Liver (tissue), 3 donors: ENCODE measurements around the gene CYP4X1.
"Not testable (repeated sequence)": the region's sequence is repeated elsewhere in the genome, so short reads cannot be mapped to it uniquely, and the experiment has no call there.

Experiments used
- CTCF ChIP-seq: fragments of 150-350 bp; IDR thresholded peaks from 2 replicates; pipeline ENCODE4 v1.5.1; 2017; ENCODE audit warnings: improper control_type of control experiment, low read depth, low read length; ENCODE audit not compliant: missing input control
- EGR1 ChIP-seq, 2 donors: IDR thresholded peaks; 2 replicates each; pipeline ENCODE4 v1.6.1; 2016 to 2018; ENCODE audit warnings: antibody characterized with exemption in 2 of 2, low read depth in 2 of 2
- GABPA ChIP-seq, 2 donors: IDR thresholded peaks in 1 of 2; conservative IDR thresholded peaks in 1 of 2; 2 replicates each; pipeline ENCODE4 v1.6.1; 2016; ENCODE audit warnings: antibody characterized with exemption in 2 of 2, mild to moderate bottlenecking in 1 of 2, moderate library complexity in 1 of 2
- HNF4A ChIP-seq, 2 donors: conservative IDR thresholded peaks; 2 replicates each; pipeline ENCODE4 v1.6.1; 2016; ENCODE audit warnings: antibody characterized with exemption in 2 of 2, mild to moderate bottlenecking in 2 of 2
- HNF4G ChIP-seq: IDR thresholded peaks from 2 replicates; pipeline ENCODE4 v1.6.1; 2016; ENCODE audit warnings: antibody characterized with exemption
- JUND ChIP-seq, 2 donors: IDR thresholded peaks; 2 replicates each; pipeline ENCODE4 v1.6.1; 2016; ENCODE audit warnings: antibody characterized with exemption in 2 of 2
- RAD21 ChIP-seq, 2 donors: IDR thresholded peaks; 2 replicates each; pipeline ENCODE4 v1.6.1; 2016; ENCODE audit warnings: antibody characterized with exemption in 2 of 2, mild to moderate bottlenecking in 2 of 2
- RXRA ChIP-seq, 2 donors: IDR thresholded peaks; 2 replicates each; pipeline ENCODE4 v1.6.1; 2017 to 2018; ENCODE audit warnings: antibody characterized with exemption in 2 of 2, mild to moderate bottlenecking in 1 of 2
- SP1 ChIP-seq: IDR thresholded peaks from 2 replicates; pipeline ENCODE4 v1.6.1; 2018; ENCODE audit warnings: antibody characterized with exemption, mild to moderate bottlenecking
- TAF1 ChIP-seq: conservative IDR thresholded peaks from 2 replicates; pipeline ENCODE4 v1.6.1; 2016; ENCODE audit warnings: antibody characterized with exemption, mild to moderate bottlenecking
- YY1 ChIP-seq: IDR thresholded peaks from 2 replicates; pipeline ENCODE4 v1.6.1; 2016; ENCODE audit warnings: antibody characterized with exemption, mild to moderate bottlenecking
- TF ChIP-seq, protein P1 (sequence below): IDR thresholded peaks from 2 replicates; pipeline ENCODE4 v1.6.1; 2016; ENCODE audit warnings: antibody characterized with exemption, mild to moderate bottlenecking
- TF ChIP-seq, protein P2 (sequence below): IDR thresholded peaks from 2 replicates; pipeline ENCODE4 v1.6.1; 2016; ENCODE audit warnings: antibody characterized with exemption
- TF ChIP-seq, protein P3 (sequence below): IDR thresholded peaks from 2 replicates; pipeline ENCODE4 v1.6.1; 2016; ENCODE audit warnings: antibody characterized with exemption
- donor health status: healthy.
- donor health status: healthy.

GRCh38 chr1:47069509-47069908 is 46.0 kb downstream of the CYP4X1 start:
- TF ChIP-seq YY1; CTCF; HNF4G; TAF1; GABPA (IDR thresholded peaks at IDR 0.05 in 1 of 2, conservative IDR thresholded peaks at IDR 0.05 in 1 of 2); SP1; JUND (IDR thresholded peaks at IDR 0.05); EGR1 (IDR thresholded peaks at IDR 0.05; ENCODE audit: low read depth in 2 of 2); RXRA (IDR thresholded peaks at IDR 0.05); HNF4A (conservative IDR thresholded peaks at IDR 0.05); RAD21 (IDR thresholded peaks at IDR 0.05): not testable (repeated sequence)
- TF ChIP-seq, protein P1, sequence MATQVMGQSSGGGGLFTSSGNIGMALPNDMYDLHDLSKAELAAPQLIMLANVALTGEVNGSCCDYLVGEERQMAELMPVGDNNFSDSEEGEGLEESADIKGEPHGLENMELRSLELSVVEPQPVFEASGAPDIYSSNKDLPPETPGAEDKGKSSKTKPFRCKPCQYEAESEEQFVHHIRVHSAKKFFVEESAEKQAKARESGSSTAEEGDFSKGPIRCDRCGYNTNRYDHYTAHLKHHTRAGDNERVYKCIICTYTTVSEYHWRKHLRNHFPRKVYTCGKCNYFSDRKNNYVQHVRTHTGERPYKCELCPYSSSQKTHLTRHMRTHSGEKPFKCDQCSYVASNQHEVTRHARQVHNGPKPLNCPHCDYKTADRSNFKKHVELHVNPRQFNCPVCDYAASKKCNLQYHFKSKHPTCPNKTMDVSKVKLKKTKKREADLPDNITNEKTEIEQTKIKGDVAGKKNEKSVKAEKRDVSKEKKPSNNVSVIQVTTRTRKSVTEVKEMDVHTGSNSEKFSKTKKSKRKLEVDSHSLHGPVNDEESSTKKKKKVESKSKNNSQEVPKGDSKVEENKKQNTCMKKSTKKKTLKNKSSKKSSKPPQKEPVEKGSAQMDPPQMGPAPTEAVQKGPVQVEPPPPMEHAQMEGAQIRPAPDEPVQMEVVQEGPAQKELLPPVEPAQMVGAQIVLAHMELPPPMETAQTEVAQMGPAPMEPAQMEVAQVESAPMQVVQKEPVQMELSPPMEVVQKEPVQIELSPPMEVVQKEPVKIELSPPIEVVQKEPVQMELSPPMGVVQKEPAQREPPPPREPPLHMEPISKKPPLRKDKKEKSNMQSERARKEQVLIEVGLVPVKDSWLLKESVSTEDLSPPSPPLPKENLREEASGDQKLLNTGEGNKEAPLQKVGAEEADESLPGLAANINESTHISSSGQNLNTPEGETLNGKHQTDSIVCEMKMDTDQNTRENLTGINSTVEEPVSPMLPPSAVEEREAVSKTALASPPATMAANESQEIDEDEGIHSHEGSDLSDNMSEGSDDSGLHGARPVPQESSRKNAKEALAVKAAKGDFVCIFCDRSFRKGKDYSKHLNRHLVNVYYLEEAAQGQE = not testable (repeated sequence)
- TF ChIP-seq, protein P2, sequence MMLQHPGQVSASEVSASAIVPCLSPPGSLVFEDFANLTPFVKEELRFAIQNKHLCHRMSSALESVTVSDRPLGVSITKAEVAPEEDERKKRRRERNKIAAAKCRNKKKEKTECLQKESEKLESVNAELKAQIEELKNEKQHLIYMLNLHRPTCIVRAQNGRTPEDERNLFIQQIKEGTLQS = not testable (repeated sequence)
- TF ChIP-seq, protein P3, sequence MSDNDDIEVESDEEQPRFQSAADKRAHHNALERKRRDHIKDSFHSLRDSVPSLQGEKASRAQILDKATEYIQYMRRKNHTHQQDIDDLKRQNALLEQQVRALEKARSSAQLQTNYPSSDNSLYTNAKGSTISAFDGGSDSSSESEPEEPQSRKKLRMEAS = not testable (repeated sequence)
